HFF-Myc (cell line): ENCODE measurements around the gene SYCE3.
"Not testable (repeated sequence)": the region's sequence is repeated elsewhere in the genome, so short reads cannot be mapped to it uniquely, and the experiment has no call there.

Experiments used
- DNase-seq: peaks from one replicate; pipeline ENCODE4 v3.0.0-alpha.2; 2011; ENCODE audit warnings: low read depth; ENCODE audit errors: extremely low read depth
- H3K4me3 ChIP-seq: replicated peaks from 2 replicates; pipeline ENCODE4 v1.5.1; 2011; ENCODE audit warnings: low read depth, mild to moderate bottlenecking, control low read depth, low read length
- CTCF ChIP-seq: IDR thresholded peaks from 2 replicates; pipeline ENCODE4 v1.5.1; 2012; ENCODE audit warnings: mild to moderate bottlenecking, low read depth, low read length, control low read depth; ENCODE audit errors: missing control alignments

Gene SYCE3

GRCh38 chr22:50535113-50535512 lies 27.6 kb downstream of the SYCE3 start:
- no peak for DNase-seq
- TF ChIP-seq CTCF: no peak
- H3K4me3 ChIP-seq: no peak overlapping the region

GRCh38 chr22:50533856-50534711 lies 28.6 kb downstream of the SYCE3 start:
- H3K4me3 ChIP-seq, DNase-seq: not testable (repeated sequence)

GRCh38 chr22:50532824-50533796 lies 29.6 kb downstream of the SYCE3 start:
- no peak for DNase-seq
- H3K4me3 ChIP-seq: no peak overlapping the region
- TF ChIP-seq CTCF: no peak

GRCh38 chr22:50531962-50532674 lies 30.6 kb downstream of the SYCE3 start:
- TF ChIP-seq CTCF: no peak

GRCh38 chr22:50531546-50531961 lies 31.2 kb downstream of the SYCE3 start:
- TF ChIP-seq CTCF: no peak
- H3K4me3 ChIP-seq: peak overlapping the region; percentile 43
- DNase-seq: no peak

More at GRCh38 chr22:50531962-50532674, 30.6 kb downstream of the SYCE3 start:
- peak overlapping the region; percentile 43 for H3K4me3 ChIP-seq
- DNase-seq: no peak

GRCh38 chr22:50530877-50531545 lies 31.7 kb downstream of the SYCE3 start:
- DNase-seq: no peak
- no peak for TF ChIP-seq CTCF
- peak overlapping the region; percentile 43 for H3K4me3 ChIP-seq
